ENCODE measurements around the gene DERL3. TPM values are rescaled to one million over a fixed set of nuclear protein-coding genes. Genes with fewer than 3 reads are reported as not detected.

The DERL3 gene
- total and polyA plus RNA-seq, 2 of the 13 experiments (the other 11 are each of a cell fraction or from before 2014, with no cell fraction given) = not detected

DNA sequence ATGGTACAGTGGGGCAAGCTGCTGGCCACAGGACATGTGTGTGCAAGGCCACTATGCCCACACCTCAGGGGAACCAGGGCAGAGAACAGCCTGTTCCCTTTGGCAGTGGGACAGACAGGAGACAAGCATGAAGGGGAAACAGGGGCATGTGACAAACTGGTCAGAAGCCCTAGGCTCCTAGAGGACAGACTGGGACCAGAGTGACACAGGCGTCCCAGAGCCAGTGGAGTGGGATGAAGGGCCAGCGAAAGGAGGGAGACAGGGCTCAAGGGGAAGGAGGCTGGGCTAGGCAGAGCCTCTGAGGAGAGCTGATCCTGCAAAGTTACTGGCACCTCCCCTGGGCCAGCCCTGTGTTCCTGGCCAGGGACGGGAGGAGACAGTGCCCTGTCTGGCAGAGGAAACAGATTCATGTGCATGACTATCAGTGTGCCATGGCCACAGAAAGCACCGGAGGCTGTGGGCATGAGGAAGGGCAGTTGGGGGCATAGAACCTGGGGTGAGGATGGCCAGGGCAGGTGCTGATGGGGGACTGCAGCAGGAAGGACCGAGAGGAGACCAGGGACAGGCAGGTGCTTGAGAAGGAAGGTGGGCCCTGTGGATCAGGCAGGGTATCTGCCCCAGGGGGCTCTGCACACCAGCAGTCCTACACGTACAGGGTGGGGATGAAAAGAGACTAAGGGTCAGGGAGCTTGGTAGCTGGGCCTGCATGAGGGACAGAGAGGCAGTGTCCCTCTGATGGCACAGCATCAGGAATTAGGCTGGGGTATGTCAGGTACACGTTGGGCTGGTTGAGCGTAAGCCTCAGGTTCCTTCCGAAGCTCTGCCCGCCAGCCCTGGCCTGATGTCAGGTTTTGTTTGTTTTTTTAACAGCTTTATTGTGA lies 9.8 kb downstream of the DERL3 start:
- POLR2A ChIA-PET = no interaction called here
- 96% methylated on average over 10 of the region's 10 CpGs for WGBS (ENCODE audit: low lambda C conversion rate)
- ATAC-seq = no peak
- Histone ChIP-seq H2AFZ (ENCODE audit: low read length) (no peak overlapping the region), H3K4me2 (ENCODE audit: low read depth, low read length) (no peak overlapping the region), H4K20me1 (ENCODE audit: insufficient read depth, low read length) (no peaks in the 10 kb centered on the region), H3K36me3 (replicated peaks in 1 of 2; ENCODE audit: control insufficient read depth in 1 of 2, insufficient read depth in 2 of 2, low read length in 2 of 2) (peaks cover 53 to 85% of the 10 kb centered on the region in 2 experiments; a peak in 4 of 5 replicates), H3K27ac (ENCODE audit: extremely low read length, insufficient read depth, low read length) (no peak overlapping the region), H3K4me3 (replicated peaks in 1 of 3; ENCODE audit: insufficient read depth in 1 of 3, low read depth in 2 of 3, low read length in 3 of 3) (no peak overlapping the region), H3K27me3 (ENCODE audit: control insufficient read depth in 1 of 2, insufficient read depth in 2 of 2, low read length in 2 of 2) (no peaks in the 10 kb centered on the region), H3K9me3 (ENCODE audit: low read length) (no peaks in the 10 kb centered on the region), H3K4me1 (ENCODE audit: insufficient read depth, low read length) (peaks cover 24% of the 10 kb centered on the region), H3K79me2 (ENCODE audit: insufficient read depth, low read length) (no peaks in the 10 kb centered on the region), H3K9ac (ENCODE audit: insufficient read depth, low read depth, low read length) (no peak overlapping the region)
- no peak for FAIRE-seq
- in situ Hi-C loops (cut with HindIII; ENCODE audit: extremely low pct_ligation_motif_present, low pct_unique_long_range_greater_than_20kb) (loop anchor here (25.0 kb wide), 1 partner anchor 217 kb away; no protein-coding TSS in a partner anchor), intact Hi-C loops (cut with micrococcal nuclease; ENCODE audit: unreplicated experiment) (no loop called here)
- DNase-seq (ENCODE audit: low spot score) = no peak
- no TSS peak for BruUV-seq (replicated peaks)
- CTCF ChIA-PET (ENCODE audit: low intra/inter-chr PET ratio, low total read pairs) = no interaction called here
- TF ChIP-seq ZNF839 (CRISPR knock-in tag; IDR thresholded peaks at IDR 0.05; ENCODE audit: borderline replicate concordance) (no peak), CENPT (CRISPR knock-in tag; IDR thresholded peaks at IDR 0.05; ENCODE audit: low read depth) (no peak), TRIM24 (CRISPR knock-in tag; IDR thresholded peaks at IDR 0.05) (no peak), MAF1 (CRISPR knock-in tag; IDR thresholded peaks at IDR 0.05; ENCODE audit: borderline replicate concordance) (no peak), TAF15 (IDR thresholded peaks at IDR 0.05; ENCODE audit: low read depth, low read length, poor library complexity, severe bottlenecking) (no peak), FIP1L1 (IDR thresholded peaks at IDR 0.05; ENCODE audit: borderline replicate concordance, insufficient read depth, low read depth, low read length) (no peak), FOXP1 (IDR thresholded peaks at IDR 0.05) (no peak), FOXP1 (CRISPR knock-in tag; IDR thresholded peaks at IDR 0.05) (no peak), ZNF274 (CRISPR knock-in tag; IDR thresholded peaks at IDR 0.05) (no peak), ZNF256 (CRISPR knock-in tag; conservative IDR thresholded peaks at IDR 0.05) (no peak), POGZ (CRISPR knock-in tag; IDR thresholded peaks at IDR 0.05) (no peak)
- TF ChIP-seq, protein P1, sequence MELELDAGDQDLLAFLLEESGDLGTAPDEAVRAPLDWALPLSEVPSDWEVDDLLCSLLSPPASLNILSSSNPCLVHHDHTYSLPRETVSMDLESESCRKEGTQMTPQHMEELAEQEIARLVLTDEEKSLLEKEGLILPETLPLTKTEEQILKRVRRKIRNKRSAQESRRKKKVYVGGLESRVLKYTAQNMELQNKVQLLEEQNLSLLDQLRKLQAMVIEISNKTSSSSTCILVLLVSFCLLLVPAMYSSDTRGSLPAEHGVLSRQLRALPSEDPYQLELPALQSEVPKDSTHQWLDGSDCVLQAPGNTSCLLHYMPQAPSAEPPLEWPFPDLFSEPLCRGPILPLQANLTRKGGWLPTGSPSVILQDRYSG (CRISPR knock-in tag; IDR thresholded peaks at IDR 0.05) = no peak
- TF ChIP-seq, protein P2, sequence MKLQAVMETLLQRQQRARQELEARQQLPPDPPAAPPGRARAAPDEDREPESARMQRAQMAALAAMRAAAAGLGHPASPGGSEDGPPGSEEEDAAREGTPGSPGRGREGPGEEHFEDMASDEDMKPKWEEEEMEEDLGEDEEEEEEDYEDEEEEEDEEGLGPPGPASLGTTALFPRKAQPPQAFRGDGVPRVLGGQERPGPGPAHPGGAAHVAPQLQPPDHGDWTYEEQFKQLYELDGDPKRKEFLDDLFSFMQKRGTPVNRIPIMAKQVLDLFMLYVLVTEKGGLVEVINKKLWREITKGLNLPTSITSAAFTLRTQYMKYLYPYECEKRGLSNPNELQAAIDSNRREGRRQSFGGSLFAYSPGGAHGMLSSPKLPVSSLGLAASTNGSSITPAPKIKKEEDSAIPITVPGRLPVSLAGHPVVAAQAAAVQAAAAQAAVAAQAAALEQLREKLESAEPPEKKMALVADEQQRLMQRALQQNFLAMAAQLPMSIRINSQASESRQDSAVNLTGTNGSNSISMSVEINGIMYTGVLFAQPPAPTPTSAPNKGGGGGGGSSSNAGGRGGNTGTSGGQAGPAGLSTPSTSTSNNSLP (IDR thresholded peaks at IDR 0.05; ENCODE audit: low read depth, low read length) = no peak
- TF ChIP-seq, protein P3, sequence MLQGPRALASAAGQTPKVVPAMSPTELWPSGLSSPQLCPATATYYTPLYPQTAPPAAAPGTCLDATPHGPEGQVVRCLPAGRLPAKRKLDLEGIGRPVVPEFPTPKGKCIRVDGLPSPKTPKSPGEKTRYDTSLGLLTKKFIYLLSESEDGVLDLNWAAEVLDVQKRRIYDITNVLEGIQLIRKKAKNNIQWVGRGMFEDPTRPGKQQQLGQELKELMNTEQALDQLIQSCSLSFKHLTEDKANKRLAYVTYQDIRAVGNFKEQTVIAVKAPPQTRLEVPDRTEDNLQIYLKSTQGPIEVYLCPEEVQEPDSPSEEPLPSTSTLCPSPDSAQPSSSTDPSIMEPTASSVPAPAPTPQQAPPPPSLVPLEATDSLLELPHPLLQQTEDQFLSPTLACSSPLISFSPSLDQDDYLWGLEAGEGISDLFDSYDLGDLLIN (CRISPR knock-in tag; IDR thresholded peaks at IDR 0.05; ENCODE audit: borderline replicate concordance) = no peak
- TF ChIP-seq, protein P4, sequence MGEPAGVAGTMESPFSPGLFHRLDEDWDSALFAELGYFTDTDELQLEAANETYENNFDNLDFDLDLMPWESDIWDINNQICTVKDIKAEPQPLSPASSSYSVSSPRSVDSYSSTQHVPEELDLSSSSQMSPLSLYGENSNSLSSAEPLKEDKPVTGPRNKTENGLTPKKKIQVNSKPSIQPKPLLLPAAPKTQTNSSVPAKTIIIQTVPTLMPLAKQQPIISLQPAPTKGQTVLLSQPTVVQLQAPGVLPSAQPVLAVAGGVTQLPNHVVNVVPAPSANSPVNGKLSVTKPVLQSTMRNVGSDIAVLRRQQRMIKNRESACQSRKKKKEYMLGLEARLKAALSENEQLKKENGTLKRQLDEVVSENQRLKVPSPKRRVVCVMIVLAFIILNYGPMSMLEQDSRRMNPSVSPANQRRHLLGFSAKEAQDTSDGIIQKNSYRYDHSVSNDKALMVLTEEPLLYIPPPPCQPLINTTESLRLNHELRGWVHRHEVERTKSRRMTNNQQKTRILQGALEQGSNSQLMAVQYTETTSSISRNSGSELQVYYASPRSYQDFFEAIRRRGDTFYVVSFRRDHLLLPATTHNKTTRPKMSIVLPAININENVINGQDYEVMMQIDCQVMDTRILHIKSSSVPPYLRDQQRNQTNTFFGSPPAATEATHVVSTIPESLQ (CRISPR knock-in tag; conservative IDR thresholded peaks at IDR 0.05) = no peak
- TF ChIP-seq, protein P5, sequence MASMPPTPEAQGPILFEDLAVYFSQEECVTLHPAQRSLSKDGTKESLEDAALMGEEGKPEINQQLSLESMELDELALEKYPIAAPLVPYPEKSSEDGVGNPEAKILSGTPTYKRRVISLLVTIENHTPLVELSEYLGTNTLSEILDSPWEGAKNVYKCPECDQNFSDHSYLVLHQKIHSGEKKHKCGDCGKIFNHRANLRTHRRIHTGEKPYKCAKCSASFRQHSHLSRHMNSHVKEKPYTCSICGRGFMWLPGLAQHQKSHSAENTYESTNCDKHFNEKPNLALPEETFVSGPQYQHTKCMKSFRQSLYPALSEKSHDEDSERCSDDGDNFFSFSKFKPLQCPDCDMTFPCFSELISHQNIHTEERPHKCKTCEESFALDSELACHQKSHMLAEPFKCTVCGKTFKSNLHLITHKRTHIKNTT (CRISPR knock-in tag; IDR thresholded peaks at IDR 0.05) = no peak
- TF ChIP-seq, protein P6, sequence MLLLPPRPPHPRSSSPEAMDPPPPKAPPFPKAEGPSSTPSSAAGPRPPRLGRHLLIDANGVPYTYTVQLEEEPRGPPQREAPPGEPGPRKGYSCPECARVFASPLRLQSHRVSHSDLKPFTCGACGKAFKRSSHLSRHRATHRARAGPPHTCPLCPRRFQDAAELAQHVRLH (CRISPR knock-in tag; IDR thresholded peaks at IDR 0.05; ENCODE audit: borderline replicate concordance, low read depth) = no peak
